Fibroblast of upper back skin (primary cell): ENCODE results near the gene AKAP6.
A peak's percentile ranks its signal among the peaks of the same experiment; 100 is the strongest.
"Not testable (repeated sequence)": the region's sequence is repeated elsewhere in the genome, so short reads cannot be mapped to it uniquely, and the experiment has no call there.

Source experiments
- DNase-seq: peaks from one replicate; pipeline ENCODE4 v3.0.0-alpha.2; 2013

AKAP6 gene

DNA sequence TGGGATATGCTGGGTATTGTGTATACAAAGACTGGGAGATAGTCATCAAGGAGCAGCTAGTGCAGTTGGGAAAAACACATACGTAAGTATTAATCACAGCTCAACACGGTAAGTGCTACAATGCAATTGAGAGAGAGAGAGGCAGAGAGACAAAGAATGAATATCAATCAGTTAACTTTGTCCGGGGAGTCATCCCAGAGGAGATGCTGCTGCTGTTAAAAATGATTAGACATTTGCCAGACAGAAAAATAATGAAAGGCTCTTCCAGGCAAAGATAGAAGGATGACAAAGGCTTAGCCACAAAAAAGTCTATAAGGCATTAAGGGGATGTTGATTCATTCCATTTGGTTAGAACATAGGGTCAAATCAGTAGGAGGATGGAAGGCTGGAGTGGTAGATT is 45.1 kb downstream of the AKAP6 start:
- peak; percentile 70 for DNase-seq

DNA sequence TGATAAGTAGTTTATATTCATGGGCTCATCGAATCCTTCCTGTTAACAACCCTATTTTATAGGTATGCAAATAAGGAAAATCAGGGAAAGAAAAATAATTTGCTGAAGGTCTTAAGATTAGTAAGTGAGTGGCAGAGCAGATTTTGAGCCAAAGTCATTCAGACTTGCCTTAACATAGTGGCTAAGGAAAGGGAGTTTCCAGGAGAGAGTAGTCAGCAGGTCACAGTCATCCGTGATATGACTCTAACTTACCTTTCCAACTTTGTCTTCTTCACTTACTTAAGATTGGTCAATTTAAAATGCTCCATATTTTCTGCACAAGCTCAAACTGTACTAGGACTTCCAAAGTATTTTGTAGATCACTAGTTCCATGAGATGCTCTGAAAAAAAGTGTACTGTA is 46.6 kb downstream of the AKAP6 start:
- no peak for DNase-seq

DNA sequence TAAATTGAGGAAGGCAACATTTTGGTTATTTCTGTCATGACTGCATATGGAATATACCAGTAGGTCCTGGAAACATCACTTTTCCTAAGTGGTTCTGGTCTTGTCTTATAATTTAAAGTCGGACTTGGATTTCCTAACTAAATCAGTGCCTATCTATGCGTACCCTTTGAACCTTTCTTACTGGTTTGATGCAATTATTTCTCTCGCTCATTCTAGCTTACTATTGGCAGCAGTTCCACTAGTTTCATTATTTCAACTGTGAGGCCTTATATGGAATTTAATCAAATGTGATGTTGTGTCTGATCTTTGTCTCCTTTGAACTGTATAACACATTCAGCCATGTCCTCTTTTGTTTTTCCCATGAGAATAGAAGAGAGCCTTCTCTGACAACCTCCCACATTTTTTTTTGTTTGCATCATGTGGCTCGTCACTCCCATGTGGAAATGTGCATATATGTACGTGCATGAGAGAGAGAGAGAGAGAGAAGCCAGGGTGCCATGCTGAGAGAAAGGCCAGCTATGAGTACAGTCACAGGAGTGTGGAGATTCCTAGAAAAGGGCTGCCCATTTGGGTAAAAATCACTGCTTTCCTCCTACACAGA is 48.0 kb downstream of the AKAP6 start:
- no peak for DNase-seq

DNA sequence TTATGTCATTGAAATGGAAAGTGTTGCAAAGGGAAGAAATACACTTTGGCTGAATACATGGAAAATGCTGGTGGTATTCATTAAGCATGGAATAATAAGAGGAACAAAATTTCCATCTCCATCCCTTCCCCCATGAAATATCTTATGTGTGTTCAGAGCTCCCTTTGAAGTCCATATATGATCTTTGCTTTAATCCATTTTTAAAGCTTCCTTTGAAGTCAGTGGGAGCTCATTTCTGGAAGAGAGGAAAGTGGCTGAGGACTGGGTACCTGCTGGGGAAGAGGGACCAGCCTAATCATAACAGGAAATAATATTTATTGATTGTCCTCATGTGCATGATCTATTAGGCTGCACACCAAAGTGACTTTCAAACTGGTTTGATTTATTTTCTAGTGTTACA is 49.2 kb downstream of the AKAP6 start:
- DNase-seq: no peak

DNA sequence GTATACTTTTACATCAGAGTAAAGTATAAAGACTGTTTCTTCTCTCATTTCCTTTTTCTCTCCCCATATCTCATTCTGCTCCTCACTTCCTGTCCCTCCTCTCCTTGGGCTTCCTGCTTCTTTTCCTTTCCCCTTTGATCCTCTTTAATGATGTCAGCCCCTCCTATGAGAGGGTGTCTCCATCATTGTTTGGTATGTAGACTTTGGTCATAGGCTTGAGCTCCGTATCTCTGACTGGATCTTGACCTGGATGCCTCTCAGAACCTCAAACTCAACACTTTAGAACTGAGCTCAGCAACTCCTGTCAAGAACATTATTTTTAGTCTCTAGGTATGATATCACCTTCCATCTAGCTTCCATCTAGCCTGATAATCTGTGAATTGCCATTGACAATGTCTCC is 50.3 kb downstream of the AKAP6 start:
- DNase-seq: no peak

DNA sequence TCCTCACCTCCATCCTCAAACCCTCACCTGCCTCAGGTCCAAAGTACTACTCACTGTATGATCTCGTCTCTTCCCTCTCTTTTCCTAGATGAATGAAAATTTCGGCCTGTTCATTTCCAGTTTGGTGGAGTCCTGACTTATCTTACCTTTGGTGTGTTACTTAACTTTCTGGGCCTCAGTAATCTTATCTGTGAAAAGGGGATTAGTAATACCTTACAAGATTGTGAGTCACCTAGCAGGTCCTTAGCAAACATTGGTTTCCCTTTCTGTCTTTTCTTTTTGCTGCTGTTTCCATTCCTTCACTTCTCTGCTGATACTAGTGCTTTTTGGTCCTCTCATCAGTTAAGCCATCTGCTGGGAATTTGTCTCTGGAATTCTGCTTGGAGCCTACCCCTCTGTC is 52.8 kb downstream of the AKAP6 start:
- DNase-seq: no peak

DNA sequence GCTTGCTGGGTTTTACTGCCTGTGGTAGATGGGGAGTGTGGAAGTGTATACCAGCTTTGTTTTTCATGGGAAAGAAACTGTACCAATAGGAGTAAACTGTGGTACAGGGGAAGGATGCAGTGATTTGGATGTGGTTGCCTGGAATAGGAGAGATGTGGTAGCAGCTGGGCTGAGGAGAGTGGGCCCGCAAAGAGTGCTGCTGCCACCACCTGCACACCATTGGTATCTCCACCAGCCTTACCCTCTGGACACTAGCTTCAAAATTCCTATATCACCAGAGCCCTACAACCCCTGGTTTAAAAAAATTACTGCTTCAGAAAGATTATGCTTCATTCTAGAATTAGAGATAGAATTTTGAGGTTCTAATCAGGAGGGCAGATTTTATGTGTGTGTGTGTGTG is 53.6 kb downstream of the AKAP6 start:
- DNase-seq: peak; percentile 61

DNA sequence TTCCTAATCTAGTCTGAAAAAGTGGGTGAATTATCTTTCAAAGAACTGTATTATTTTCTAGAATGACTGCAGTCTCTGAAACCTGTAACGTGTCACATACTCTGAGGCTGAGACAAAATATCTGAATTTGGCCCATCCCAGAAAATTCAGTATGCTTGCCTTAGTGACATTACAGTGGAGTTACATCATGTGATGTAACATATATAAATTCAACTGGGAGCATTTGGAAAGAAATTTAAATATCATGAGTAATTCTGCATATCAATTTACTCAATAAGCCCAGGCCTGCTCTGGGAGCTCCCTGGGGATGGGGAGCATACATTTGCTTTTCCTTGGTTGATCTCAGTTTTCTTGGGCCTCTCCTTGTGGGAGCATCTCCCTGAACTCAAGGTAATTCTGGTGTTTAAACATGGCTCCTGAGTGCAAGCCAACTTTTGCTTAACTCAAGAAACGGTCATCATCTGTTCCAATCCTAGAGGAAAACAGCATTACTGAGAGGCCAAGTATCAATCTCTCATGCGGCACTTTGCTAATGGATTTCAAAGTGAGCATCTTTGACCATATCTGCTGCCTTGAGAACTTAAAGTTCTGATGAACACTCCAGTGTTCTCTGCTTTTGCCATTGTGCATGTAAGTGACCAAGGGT is 54.4 kb downstream of the AKAP6 start:
- peak; percentile 83 for DNase-seq

DNA sequence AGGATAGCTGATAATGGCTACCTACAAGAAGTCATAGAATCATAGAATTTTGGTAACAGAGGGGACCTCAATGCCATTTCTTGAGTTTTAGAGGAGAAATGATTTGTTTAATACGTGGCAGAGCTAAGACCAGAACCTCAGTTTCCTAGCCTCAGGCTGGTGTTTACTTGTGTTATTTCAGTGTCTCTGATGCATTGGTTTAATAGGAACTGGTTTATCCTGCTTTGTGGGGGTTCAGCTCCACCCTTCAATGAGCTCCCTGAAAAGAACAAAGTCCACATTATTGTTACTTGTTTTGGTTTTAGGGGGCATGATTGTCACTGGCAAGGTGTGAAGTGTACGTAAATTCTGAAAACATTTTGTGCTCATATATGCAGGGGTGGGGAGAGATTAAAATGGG is 55.4 kb downstream of the AKAP6 start:
- no peak for DNase-seq

DNA sequence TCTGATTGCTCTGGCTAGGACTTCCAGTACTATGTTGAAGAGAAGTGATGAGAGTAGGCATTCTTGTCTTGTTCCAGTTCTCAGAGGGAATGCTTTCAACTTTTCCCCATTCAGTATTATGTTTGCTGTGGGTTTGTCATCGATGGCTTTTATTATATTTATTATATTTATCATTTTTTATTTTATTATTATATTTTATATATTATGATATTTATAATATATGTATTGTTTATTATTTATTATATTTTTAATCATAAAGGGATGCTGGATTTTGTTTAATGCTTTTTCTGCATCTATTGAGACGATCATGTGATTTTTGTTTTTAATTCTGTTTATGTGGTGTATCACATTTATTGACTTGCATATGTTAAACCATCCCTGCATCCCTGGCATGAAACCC is 58.2 kb downstream of the AKAP6 start:
- DNase-seq: not testable (repeated sequence)

DNA sequence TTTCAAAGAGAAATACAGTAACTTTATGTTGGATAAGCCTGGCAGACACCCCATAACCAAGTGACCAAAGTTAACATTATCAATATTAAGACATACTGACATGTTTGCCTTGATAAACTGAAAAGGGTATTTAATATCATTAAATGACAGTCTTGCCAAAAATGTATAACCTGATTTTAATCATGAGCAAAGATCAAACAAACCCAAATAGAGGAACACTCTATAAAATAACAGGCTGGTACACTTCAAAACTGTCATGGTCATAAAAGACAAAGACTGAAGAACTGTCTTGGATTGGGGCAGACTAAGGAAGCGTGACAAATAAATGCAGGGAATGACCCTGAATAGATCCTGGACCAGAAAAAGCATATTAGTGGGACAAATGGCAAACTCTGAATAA is 64.0 kb downstream of the AKAP6 start:
- no peak for DNase-seq

DNA sequence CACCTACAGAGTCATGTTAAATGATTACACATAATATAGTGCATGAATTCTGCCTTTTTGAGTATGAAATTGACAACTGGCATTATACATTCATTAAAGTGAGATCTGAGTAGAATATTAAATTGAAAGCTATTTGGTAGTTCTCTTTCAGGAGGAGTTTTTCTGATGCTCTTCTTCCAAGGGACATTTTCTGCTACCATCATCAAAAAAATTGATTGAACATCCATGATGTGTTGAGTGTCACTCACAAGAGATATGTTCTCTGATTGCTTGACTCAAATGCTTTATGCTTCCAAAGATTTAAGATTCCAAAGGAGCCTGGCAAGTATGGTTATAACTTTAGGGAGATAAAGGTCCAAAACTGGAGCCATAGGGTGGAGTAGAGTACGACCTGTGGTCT is 64.9 kb downstream of the AKAP6 start:
- DNase-seq: no peak

DNA sequence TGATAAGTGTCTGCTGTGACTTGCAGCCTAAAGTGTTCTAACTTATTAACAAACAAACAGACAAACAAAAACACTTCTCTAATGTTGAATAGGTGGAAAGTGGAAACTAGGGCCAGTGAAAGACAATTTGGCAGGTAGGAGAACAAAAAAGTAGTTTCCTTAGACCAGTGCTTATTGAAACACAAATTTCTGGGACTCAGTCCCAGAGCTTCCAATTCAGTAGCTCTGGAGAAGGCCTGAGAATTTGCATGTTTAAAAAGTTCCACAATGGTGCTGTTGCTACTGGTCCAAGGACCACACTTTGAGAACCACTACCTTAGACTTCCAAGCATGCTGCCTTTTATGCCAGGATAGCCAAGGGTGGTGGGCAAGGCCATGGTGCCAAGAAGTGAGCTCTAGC is 67.8 kb downstream of the AKAP6 start:
- DNase-seq: no peak

DNA sequence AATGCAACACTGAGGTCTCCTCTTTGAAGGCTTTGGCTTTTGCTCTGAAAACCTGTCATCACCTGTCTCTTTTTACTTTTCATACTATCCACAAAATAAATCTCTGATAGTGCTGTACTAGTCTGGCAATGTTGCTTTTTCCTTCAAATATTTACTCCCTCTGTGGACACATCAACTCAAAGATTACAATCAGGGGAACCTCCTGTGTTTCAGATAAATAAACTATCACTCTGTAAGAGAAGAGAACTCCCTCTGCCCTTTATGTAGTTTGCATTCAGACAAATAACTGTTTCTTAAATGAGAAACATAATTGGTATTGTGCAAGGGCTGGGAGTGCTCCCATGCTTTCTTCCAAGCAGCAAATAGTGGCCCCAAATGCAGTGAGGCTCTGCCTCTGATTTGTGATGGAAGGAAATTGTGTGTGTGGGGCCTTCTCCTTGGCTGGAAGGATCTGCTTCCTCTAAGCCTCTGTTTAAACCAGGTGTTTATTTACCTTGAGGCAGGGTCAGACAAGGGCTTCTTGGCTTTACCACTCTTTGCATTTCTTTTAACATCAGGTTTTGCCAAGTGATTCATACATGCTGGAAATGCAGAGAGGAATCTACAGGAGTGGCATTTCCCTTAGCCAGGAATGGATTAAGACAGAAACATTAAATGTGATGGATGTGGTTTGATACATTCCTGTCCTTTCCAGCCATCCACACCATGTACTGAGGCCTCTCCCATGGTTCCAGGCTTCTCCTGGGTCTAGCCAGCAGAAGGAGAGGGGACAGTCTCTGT is 69.0 kb downstream of the AKAP6 start:
- peak; percentile 94 for DNase-seq

DNA sequence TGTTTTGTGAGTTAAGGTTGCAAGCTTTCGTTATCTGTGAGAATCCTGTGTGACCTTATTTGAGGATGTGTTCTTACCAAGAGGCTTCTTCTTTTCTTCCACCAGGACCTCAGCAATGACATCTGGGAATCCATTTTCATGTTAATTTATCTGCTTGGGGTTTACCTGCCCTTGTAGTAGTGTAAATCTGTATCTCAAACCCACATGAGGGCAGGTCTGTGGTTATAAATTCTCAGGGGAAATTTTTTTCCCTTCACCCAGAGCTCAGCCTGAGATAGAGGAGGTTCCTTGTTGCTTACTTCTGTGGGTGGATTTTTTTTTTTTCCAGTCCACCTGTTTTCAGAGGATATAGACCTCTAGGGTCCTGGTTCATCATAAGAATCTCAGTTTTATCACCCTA is 70.8 kb downstream of the AKAP6 start:
- DNase-seq: no peak

DNA sequence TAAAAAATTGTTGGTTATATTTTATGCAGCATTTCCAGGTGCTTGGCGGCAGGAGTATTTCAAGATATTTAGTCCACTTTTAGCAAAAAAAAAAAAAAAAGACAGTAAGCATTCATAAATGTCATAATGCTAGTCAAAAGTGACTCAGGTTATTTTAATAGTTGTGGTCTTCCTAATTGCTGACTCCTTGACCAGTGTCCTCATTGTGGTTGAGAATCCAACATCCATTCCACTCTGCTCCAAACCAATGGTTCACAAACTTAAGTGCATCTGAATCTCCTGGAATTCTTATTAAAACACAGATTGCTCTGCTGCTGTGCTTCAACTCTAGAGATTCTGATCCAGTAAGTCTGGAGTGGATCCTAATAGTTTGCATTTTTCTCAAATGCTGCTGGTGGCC is 71.4 kb downstream of the AKAP6 start:
- peak; percentile 87 for DNase-seq

DNA sequence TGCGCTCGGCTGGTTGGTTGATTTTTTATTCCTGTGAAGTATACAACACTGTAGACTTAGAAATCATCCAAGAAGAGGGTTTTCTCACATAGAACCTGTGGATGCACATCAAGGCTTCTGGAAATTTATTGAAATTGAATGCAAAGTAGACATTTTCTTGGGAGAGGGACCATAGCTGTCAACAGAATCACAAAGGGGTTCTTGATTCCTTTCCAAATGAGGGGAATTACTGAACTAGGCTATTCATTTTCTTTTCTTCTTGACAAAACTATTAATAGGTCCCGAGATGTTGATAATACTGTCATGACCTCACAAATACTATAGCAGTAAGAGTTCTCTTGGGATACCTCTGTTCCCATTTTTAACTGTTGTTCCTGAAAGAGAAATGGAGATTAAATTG is 73.9 kb downstream of the AKAP6 start:
- DNase-seq: peak; percentile 34

DNA sequence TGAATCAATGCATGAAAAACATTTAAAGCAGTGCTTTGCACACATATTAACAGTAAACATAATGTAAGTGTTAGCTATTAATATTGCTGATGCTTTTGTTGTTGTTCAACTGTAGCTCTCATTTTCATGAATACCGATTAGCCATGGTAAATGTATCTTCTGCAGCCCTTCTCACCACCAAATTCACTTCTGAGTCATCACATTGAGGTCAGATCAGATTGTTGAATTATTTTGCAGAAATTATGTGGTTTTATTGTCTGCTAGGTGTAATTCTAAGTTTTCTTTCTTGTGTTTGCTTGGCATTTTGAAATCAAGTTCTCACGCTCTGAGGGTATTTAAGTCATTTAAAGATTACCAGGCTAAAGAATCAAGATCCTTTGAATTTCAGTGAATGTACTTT is 74.6 kb downstream of the AKAP6 start:
- DNase-seq: peak; percentile 54

DNA sequence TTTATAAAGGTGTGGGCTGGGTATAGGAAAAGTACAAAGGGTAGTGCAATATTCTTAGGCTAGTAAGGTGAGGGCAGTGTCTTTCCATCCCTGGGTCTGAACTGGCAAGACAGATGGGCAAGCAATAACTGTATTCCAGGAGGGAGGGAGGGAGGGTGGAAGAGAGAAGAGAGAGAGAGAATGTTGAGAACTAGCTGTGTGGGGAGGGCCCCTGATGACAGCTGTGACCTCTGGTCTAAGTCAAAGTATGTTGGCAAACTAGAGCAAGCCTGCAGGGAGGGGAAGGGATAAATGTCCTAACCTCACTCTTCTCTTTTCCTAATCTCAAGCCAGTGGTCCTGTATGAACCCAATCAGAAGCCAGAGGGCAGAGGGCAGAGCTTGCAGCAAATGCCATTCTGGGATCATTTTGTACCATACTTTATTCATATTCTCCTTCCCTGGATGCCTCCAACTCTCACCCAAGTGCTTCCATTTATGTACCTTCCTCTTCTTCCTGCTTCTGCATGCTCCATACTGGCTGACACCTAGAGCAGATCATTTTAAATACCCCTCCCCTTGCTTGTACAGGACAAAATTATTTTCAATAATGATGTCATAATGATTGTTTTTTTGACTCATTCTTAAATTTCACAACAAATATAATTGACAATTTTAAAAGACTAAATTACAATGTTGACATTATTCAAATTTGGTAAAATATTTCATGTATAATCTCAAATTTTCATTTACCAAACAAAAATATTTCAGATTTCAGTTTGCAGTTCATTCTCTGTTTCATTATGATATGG is 75.9 kb downstream of the AKAP6 start:
- no peak for DNase-seq

DNA sequence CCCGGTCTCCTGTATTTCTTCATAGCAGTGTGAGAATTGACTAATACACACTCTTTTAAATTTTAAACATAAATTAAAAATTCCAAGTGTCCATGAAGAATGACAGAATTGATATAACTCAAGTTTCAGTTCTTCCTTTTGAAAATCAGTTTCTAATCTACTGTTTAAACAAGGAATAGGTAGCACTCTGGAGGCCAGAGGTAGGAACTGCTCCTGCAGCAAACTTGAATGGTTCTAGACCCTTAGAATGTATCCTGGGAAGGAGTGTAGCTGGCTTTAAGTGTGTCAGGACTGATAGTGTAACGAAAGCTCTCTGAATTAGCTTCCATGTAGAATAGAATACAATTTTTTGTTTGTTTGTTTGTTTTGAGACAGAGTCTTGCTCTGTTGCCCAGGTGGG is 76.8 kb downstream of the AKAP6 start:
- DNase-seq: no peak

DNA sequence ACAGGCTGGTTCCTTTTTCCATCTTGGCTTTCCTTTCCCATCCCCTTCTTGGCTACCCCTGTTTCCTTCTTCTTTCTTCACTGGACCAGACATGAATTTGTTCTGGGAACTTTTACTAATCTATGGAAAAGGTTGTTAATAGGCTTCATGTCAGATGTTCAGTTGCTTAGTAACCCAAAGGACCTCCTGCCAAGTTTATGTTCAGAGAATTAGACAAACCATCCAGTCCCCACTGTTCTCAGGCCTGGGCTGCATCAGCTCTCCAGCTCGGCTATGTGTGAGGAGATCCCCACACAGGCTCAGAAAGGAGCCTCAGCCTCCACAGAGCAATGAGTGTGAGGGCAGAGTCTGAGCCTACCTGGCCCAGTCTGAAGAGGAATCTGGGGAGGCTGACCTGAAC is 78.0 kb downstream of the AKAP6 start:
- peak; percentile 35 for DNase-seq

DNA sequence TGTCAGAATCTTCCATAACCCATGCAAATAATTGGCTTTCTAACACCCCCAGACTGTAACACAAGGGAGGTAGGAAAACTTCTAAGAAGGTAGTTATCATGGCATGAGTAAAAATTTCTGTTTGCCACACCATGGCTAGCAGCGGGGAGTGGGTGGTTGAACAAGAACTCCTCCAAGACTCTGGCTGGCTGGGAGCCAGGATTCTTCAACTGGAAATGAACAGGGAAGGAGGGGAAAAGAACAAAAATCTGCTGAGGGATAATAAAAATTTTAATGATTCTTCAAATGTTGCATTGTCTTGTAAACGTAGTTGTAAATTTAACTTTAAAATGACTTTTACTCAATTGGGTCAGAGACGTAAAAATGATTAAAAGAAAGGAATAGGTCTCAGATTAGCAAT is 78.9 kb downstream of the AKAP6 start:
- peak; percentile 33 for DNase-seq

DNA sequence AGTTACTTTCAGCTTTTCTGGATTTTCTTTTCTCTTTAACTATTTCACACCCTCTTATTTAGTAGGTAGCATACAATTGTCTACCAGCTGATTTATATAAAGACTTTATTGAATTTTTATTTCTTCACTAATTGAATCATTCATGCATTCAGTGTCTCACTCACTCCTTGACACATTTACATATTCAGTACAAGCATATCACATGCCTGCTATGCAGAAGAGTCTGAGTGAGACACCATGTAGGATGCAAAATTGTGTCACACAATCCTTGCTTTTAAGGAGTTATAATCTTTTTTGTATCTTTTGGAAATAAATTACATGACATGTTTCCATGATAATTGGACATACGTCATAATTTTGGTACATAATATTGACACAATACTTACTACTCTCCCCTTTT is 83.0 kb downstream of the AKAP6 start:
- no peak for DNase-seq

DNA sequence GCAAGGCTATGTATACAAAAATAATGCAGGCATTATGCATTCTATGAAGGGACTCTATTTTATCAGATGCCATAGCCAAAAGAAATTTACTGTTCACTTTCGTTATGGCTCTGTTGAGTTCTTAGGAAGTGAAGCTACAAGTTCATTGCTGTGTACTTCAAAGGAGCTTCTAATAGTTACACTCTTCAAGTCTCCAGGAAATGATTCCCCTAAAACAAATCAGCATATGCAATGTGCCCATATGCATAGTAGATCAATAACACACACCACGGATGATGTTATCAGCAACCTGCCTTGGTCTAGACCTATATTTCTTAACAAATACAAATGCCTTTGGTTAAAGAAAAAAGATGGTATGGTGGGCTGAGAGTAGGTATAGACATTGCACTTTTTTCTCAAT is 83.4 kb downstream of the AKAP6 start:
- no peak for DNase-seq
